GM18519 (cell line): Measurements from ENCODE around the gene SLC35F6.
"Not testable (repeated sequence)": the region's sequence is repeated elsewhere in the genome, so short reads cannot be mapped to it uniquely, and the experiment has no call there.

Source experiments
- ATAC-seq: cut with Tn5 transposase; IDR thresholded peaks from one replicate; pipeline ENCODE4 v1.9.1; 2021; ENCODE audit warnings: mild to moderate bottlenecking, moderate library complexity; ENCODE audit not compliant: unreplicated experiment, low FRiP score

The SLC35F6 gene

GRCh38 chr2:26730549-26731344 is 33.3 kb upstream of the SLC35F6 start:
- no peak for ATAC-seq

- no peak for ATAC-seq
Observed at GRCh38 chr2:26731714-26732113, 32.4 kb upstream of the SLC35F6 start.

GRCh38 chr2:26732446-26732845 is 31.6 kb upstream of the SLC35F6 start:
- ATAC-seq, result no peak

GRCh38 chr2:26733413-26733812 is 30.7 kb upstream of the SLC35F6 start:
- ATAC-seq, result no peak

- ATAC-seq, result no peak
Observed at GRCh38 chr2:26735097-26735496, 29.0 kb upstream of the SLC35F6 start.

- ATAC-seq, result no peak
Observed at GRCh38 chr2:26735883-26736588, 28.0 kb upstream of the SLC35F6 start.

- ATAC-seq, result no peak
Observed at GRCh38 chr2:26737221-26737620, 26.9 kb upstream of the SLC35F6 start.

GRCh38 chr2:26738481-26738880 is 25.6 kb upstream of the SLC35F6 start:
- no peak for ATAC-seq

- ATAC-seq, result no peak
Observed at GRCh38 chr2:26739514-26739913, 24.6 kb upstream of the SLC35F6 start.

- no peak for ATAC-seq
Observed at GRCh38 chr2:26740346-26740745, 23.7 kb upstream of the SLC35F6 start.

GRCh38 chr2:26740890-26741302 is 23.2 kb upstream of the SLC35F6 start:
- ATAC-seq, result no peak

- no peak for ATAC-seq
Observed at GRCh38 chr2:26742048-26742770, 21.9 kb upstream of the SLC35F6 start.

GRCh38 chr2:26743852-26744251 is 20.2 kb upstream of the SLC35F6 start:
- ATAC-seq, result no peak

- no peak for ATAC-seq
Observed at GRCh38 chr2:26744953-26745352, 19.1 kb upstream of the SLC35F6 start.

- ATAC-seq, result no peak
Observed at GRCh38 chr2:26745609-26746327, 18.3 kb upstream of the SLC35F6 start.

GRCh38 chr2:26746934-26747333 is 17.1 kb upstream of the SLC35F6 start:
- no peak for ATAC-seq

- not testable (repeated sequence) for ATAC-seq
Observed at GRCh38 chr2:26749787-26750420, 14.2 kb upstream of the SLC35F6 start.

GRCh38 chr2:26750467-26750866 is 13.6 kb upstream of the SLC35F6 start:
- not testable (repeated sequence) for ATAC-seq

- no peak for ATAC-seq
Observed at GRCh38 chr2:26752656-26753055, 11.4 kb upstream of the SLC35F6 start.

- no peak for ATAC-seq
Observed at GRCh38 chr2:26754539-26754938, 9.5 kb upstream of the SLC35F6 start.
